ENCODE measurements around the gene ROBO4. TPM values are rescaled to one million over a fixed set of nuclear protein-coding genes. Genes with fewer than 3 reads are reported as not detected.

Gene ROBO4
- total and polyA plus RNA-seq, 2 experiments from 2014 or later = not detected

- ATAC-seq (no peak), DNase-seq (ENCODE audit: low spot score) (no peak)
- Histone ChIP-seq H4K20me1 (replicated peaks; ENCODE audit: insufficient read depth) (no peaks in the 10 kb centered on the region), H3K4me1 (ENCODE audit: insufficient read depth) (no peaks in the 10 kb centered on the region), H3K36me3 (ENCODE audit: insufficient read depth) (no peaks in the 10 kb centered on the region), H3K4me3 (no peak overlapping the region), H3K27me3 (ENCODE audit: insufficient read depth) (peaks cover 4% of the 10 kb centered on the region; the same call in 1 of the 2 replicates), H2AFZ (no peak overlapping the region), H3K4me2 (no peak overlapping the region), H3K79me2 (replicated peaks; ENCODE audit: insufficient read depth) (no peaks in the 10 kb centered on the region), H3K9me2 (ENCODE audit: insufficient read depth) (no peaks in the 10 kb centered on the region), H3F3A (replicated peaks; ENCODE audit: low read depth) (no peaks in the 10 kb centered on the region), H3K27ac (ENCODE audit: low read depth) (no peak overlapping the region)
- no peak overlapping the region for H3K4me3 Mint-ChIP-seq
- no peak for TF ChIP-seq CREB1 (CRISPR knock-in tag; IDR thresholded peaks at IDR 0.05; ENCODE audit: low read depth)
- no peak for TF ChIP-seq REST (IDR thresholded peaks at IDR 0.05; ENCODE audit: unreplicated experiment)
- TF ChIP-seq POLR2AphosphoS5 (IDR thresholded peaks at IDR 0.05; ENCODE audit: low read depth) = no peak
- TF ChIP-seq NANOG (IDR thresholded peaks at IDR 0.05; ENCODE audit: borderline replicate concordance) = no peak
- TF ChIP-seq EZH2 (IDR thresholded peaks at IDR 0.05; ENCODE audit: low read depth, unreplicated experiment) = no peak
- no peak for TF ChIP-seq ZNF331 (CRISPR knock-in tag; IDR thresholded peaks at IDR 0.05; ENCODE audit: low read depth)
- no peak for TF ChIP-seq ETS1 (IDR thresholded peaks at IDR 0.05)
- TF ChIP-seq EZH2phosphoT487 (IDR thresholded peaks at IDR 0.05; ENCODE audit: unreplicated experiment) = no peak
- no peak for TF ChIP-seq JUNB (IDR thresholded peaks at IDR 0.05; ENCODE audit: unreplicated experiment)
- no peak for TF ChIP-seq ZNF114 (CRISPR knock-in tag; IDR thresholded peaks at IDR 0.05)
- no peak for TF ChIP-seq STAT1 (IDR thresholded peaks at IDR 0.05; ENCODE audit: unreplicated experiment)
- peaks cover 3% of the 10 kb centered on the region for H3K27me3 Mint-ChIP-seq (ENCODE audit: insufficient read depth, low read depth, poor library complexity)
- H3K27ac Mint-ChIP-seq = no peak overlapping the region
- no peaks in the 10 kb centered on the region for H3K4me1 Mint-ChIP-seq
- no peaks in the 10 kb centered on the region for H3K36me3 Mint-ChIP-seq (ENCODE audit: low read depth)
- H3K9me3 Mint-ChIP-seq = no peaks in the 10 kb centered on the region
These were observed 44.0 kb upstream of the ROBO4 start for GRCh38 chr11:124941703-124942102.

- no peak overlapping the region for H3K4me3 ChIP-seq
- Mint-ChIP-seq H3K27ac (no peak overlapping the region), H3K9me3 (no peaks in the 10 kb centered on the region), H3K36me3 (ENCODE audit: low read depth) (no peaks in the 10 kb centered on the region), H3K4me1 (no peaks in the 10 kb centered on the region), H3K27me3 (ENCODE audit: insufficient read depth, low read depth, poor library complexity) (peaks cover 6% of the 10 kb centered on the region), H3K4me3 (no peak overlapping the region)
- H2AFZ ChIP-seq = 0 out of 2 replicates have a peak overlapping the region, but pooled peaks have one; percentile 14
- ATAC-seq (peak; percentile 50; the same call in 2 of the 3 replicates), DNase-seq (ENCODE audit: low spot score) (no peak)
- H3K36me3 ChIP-seq (ENCODE audit: insufficient read depth) = no peaks in the 10 kb centered on the region
- H3K27ac ChIP-seq (ENCODE audit: low read depth) = no peak overlapping the region
- no peak overlapping the region for H3K4me2 ChIP-seq
- no peaks in the 10 kb centered on the region for H3F3A ChIP-seq (replicated peaks; ENCODE audit: low read depth)
- H3K27me3 ChIP-seq (ENCODE audit: insufficient read depth) = peaks cover 11% of the 10 kb centered on the region; the same call in 1 of the 2 replicates
- no peaks in the 10 kb centered on the region for H3K9me2 ChIP-seq (ENCODE audit: insufficient read depth)
- no peaks in the 10 kb centered on the region for H3K4me1 ChIP-seq (ENCODE audit: insufficient read depth)
- no peaks in the 10 kb centered on the region for H3K79me2 ChIP-seq (replicated peaks; ENCODE audit: insufficient read depth)
- H4K20me1 ChIP-seq (replicated peaks; ENCODE audit: insufficient read depth) = no peaks in the 10 kb centered on the region
- no peak for TF ChIP-seq POLR2AphosphoS5 (IDR thresholded peaks at IDR 0.05; ENCODE audit: low read depth)
- TF ChIP-seq ZNF462 (CRISPR knock-in tag; IDR thresholded peaks at IDR 0.05) = no peak
These were observed 41.3 kb upstream of the ROBO4 start for GRCh38 chr11:124938970-124939369.
